Ovary (tissue), 9 donors: ENCODE results near the gene NPAS4. TPM values are rescaled to one million over a fixed set of nuclear protein-coding genes. Genes with fewer than 3 reads are reported as not detected.

ENCODE experiments used
- DNase-seq, 5 donors: peaks; one replicate each; pipeline ENCODE4 v3.0.0-alpha.2; 2019 to 2020
- H3K27ac ChIP-seq, 2 donors: fragments of 200-600 bp; one replicate each; pipeline versions ENCODE4 v1.5.1 to v1.8.0; 2019 to 2022
- H3K27me3 ChIP-seq: fragments of 200-600 bp; one replicate; pipeline ENCODE4 v1.8.0; 2022
- H3K36me3 ChIP-seq: fragments of 200-600 bp; sonication (generic); one replicate; pipeline ENCODE4 v1.5.1; 2019
- H3K4me1 ChIP-seq: one replicate; pipeline ENCODE4 v1.8.1; 2013; ENCODE audit warnings: mild to moderate bottlenecking, moderate library complexity; ENCODE audit not compliant: insufficient read depth
- H3K4me3 ChIP-seq: fragments of 200-600 bp; sonication (generic); one replicate; pipeline ENCODE4 v1.5.1; 2017
- H3K9me3 ChIP-seq, 2 donors: fragments of 200-600 bp in 1 of 2; sonication (generic) in 1 of 2; one replicate each; pipeline versions ENCODE4 v1.5.1 to v1.8.1; 2013 to 2019; ENCODE audit warnings: mild to moderate bottlenecking in 1 of 2, moderate library complexity in 1 of 2
- CTCF ChIP-seq, 3 donors: fragments of 450-650 bp in 2 of 3; fragments of 200-600 bp in 1 of 3; IDR thresholded peaks; one replicate each; pipeline versions ENCODE4 v1.5.1 to v1.8.0; 2016 to 2022; ENCODE audit warnings: antibody characterized with exemption in 3 of 3, mild to moderate bottlenecking in 1 of 3
- EP300 ChIP-seq: sonication (generic); formaldehyde crosslinking; IDR thresholded peaks from one replicate; pipeline ENCODE4 v1.6.1; 2017; ENCODE audit warnings: antibody characterized with exemption
- POLR2A ChIP-seq: fragments of 450-650 bp; IDR thresholded peaks from one replicate; pipeline ENCODE4 v1.6.1; 2017; ENCODE audit warnings: antibody characterized with exemption, mild to moderate bottlenecking, moderate library complexity
- WGBS, 3 donors: extraction: QIAGEN DNeasy Blood & Tissue Kit in 1 of 3; methylation state at CpG; one replicate each; pipeline versions ENCODE4 v1.1.5 to v1.1.7; 2013 to 2017; 5-methylcytosine and 5-hydroxymethylcytosine counted together
- intact Hi-C, 4 donors: fragments of 100-400 bp; cut with DNase I; formaldehyde crosslinking; loops; one replicate each; pipeline versions ENCODE4 v1.11.0 to v1.15.1; 2022 to 2023
- polyA plus RNA-seq, 2 donors: library from polyadenylated mRNA; stranded (reverse); fragments of 200-250 nt in 1 of 2; fragments of 350-450 nt in 1 of 2; fragmentation: Illumina TruSeq in 1 of 2; extraction: RNeasy Lipid Tissue Mini Kit (QIAGEN cat#74804) in 1 of 2; gene quantifications; one replicate each; pipeline ENCODE4 v1.2.3, GENCODE V29; 2013 to 2014
- total RNA-seq, 7 donors: library from RNA; depleted of rRNA in 2 of 7; stranded (reverse); fragments of >200 nt in 2 of 7; fragmentation: NEBNext Ultra II Directional in 3 of 7; extraction: Animal tissue kit (Norgen Biotek cat#: 25700) in 3 of 7; gene quantifications; one replicate each; pipeline versions ENCODE4 v1.1.0 to v1.2.4, GENCODE V29; 2016 to 2023
- donor health status: DM: no; HTN: no; CAD: no; lungs with moderate emphysema.
- donor health status: DM: no; HTN: no; CAD: no.
- donor health status: Bipolar disorder and iron deficiency.
- donor health status: DM: yes; HTN: yes; CAD: no.
- donor health status: DM: no; HTN: no; CAD: no.
- donor health status: DM: yes; HTN: yes; CAD: no.

Gene NPAS4
- total and polyA plus RNA-seq, 9 donors = 0.07 to 3.3 (median 0.32) TPM; not detected in 2

DNA sequence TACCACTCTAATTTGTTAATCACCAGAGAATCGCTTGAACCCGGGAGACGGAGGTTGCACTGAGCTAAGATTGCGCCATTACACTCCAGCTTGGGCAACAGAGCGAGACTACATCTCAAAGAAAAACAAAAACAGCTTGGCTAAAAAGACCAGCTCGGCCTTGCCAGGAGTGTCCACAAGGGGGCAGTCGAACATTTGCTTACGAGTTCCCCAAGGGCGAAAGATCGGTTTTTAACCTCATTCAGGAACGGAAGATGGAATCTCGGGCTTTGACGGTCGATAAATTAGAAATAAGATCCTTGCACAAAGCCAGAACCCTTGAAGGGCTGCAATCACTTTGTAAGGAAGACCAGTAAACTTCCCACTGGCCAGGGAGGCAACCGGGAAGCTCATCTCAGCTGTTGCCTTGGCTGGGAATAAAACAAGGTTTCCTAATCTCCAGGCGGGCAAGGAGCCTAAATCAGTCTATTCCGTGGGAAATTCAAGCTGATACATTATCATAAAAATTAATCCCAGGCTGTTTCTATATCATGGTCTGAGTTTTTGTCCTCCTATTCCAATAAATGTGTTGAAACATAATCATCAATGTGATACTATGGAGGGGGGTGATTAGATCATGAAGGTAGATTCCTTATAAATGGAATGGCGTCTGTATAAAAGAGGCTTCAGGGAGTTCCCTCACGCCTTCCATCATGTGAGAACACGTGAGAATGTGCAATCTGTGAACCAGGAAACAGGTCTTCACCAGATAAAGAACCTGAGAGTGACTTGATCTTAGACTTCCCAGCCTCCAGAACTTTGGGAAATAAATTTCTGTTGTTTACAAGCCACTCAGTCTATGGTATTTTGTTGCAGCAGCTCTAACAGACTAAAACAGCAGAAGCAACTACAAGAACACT is 34.4 kb upstream of the NPAS4 start:
- no peaks in the 10 kb centered on the region for H3K27me3 ChIP-seq
- H3K9me3 ChIP-seq = no peaks in the 10 kb centered on the region
- intact Hi-C loops = loop anchor here in 1 of 4 donors (10.0 kb wide), 1 partner anchor 82 kb away; no protein-coding TSS in a partner anchor
- DNase-seq = peak; percentile 68 to 85 (median 79)
- no peak overlapping the region for H3K27ac ChIP-seq
- H3K4me1 ChIP-seq = peaks cover 2% of the 10 kb centered on the region
- TF ChIP-seq POLR2A (no peak), CTCF (IDR thresholded peaks at IDR 0.05) (peak; percentile 54 to 78 (median 61))
- H3K4me3 ChIP-seq = peak overlapping the region; percentile 8
- 7 to 9% (median 7%) methylated on average over 20 of the region's 20 CpGs for WGBS, 3 donors
- H3K36me3 ChIP-seq = no peaks in the 10 kb centered on the region

- no peaks in the 10 kb centered on the region for H3K36me3 ChIP-seq
- WGBS, 3 donors = 30 to 33% (median 31%) methylated on average over 8 of the region's 8 CpGs
- TF ChIP-seq EP300 (no peak), CTCF (IDR thresholded peaks at IDR 0.05) (peak in 1 of 3 donors; percentile 12)
- H3K9me3 ChIP-seq = no peaks in the 10 kb centered on the region
- H3K27ac ChIP-seq = no peak overlapping the region
- peaks cover 2% of the 10 kb centered on the region for H3K4me1 ChIP-seq
- peak in 1 of 5 donors; percentile 36 for DNase-seq
- H3K4me3 ChIP-seq = no peak overlapping the region
- intact Hi-C loops = loop anchor here in 1 of 4 donors (10.0 kb wide), 1 partner anchor 84 kb away; no protein-coding TSS in a partner anchor
- H3K27me3 ChIP-seq = no peaks in the 10 kb centered on the region
Observed at GRCh38 chr11:66388780-66389386, 32.0 kb upstream of the NPAS4 start.

DNA sequence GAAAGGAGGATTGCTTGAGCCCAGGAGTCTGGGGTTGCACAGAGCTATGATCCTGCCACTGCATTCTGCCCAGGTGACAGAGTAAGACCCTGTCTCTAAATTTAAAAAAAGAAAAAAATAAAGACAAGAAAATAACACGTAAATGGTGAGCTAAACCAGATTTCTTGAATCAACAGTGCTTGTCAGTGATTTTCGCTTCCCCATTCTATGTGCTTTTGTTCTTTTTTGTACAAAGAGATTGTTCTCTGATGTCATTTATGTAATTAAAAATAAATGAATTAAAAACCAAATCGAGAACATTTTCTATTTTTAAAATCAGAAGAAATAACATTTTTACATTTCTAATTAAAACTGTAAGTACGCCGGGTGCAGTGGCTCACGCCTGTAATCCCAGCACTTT is 29.5 kb upstream of the NPAS4 start:
- WGBS, 3 donors = 57 to 79% (median 78%) methylated on average over 6 of the region's 6 CpGs
- H3K9me3 ChIP-seq = no peaks in the 10 kb centered on the region
- intact Hi-C loops = no loop called here
- TF ChIP-seq EP300 (no peak), CTCF (IDR thresholded peaks at IDR 0.05) (no peak), POLR2A (no peak)
- no peaks in the 10 kb centered on the region for H3K36me3 ChIP-seq
- peaks cover under 1% of the 10 kb centered on the region for H3K4me1 ChIP-seq
- no peaks in the 10 kb centered on the region for H3K27me3 ChIP-seq
- no peak overlapping the region for H3K27ac ChIP-seq
- H3K4me3 ChIP-seq = no peak overlapping the region
- no peak for DNase-seq

- TF ChIP-seq EP300 = no peak
- TF ChIP-seq POLR2A = no peak
- no peak for TF ChIP-seq CTCF (IDR thresholded peaks at IDR 0.05)
- intact Hi-C loops = no loop called here
- Histone ChIP-seq H3K27ac (no peak overlapping the region), H3K9me3 (no peaks in the 10 kb centered on the region), H3K4me3 (no peak overlapping the region), H3K27me3 (no peaks in the 10 kb centered on the region), H3K36me3 (no peaks in the 10 kb centered on the region), H3K4me1 (no peaks in the 10 kb centered on the region)
- no peak for DNase-seq
- 73 to 82% (median 78%) methylated on average over 3 of the region's 3 CpGs for WGBS, 3 donors
Observed at GRCh38 chr11:66393954-66394353, 26.9 kb upstream of the NPAS4 start.
